HG02588 (cell line): ENCODE measurements around the gene ADCYAP1R1.

Experiments
- ATAC-seq: cut with Tn5 transposase; IDR thresholded peaks from one replicate; pipeline ENCODE4 v1.9.1; 2021; ENCODE audit warnings: mild to moderate bottlenecking, moderate library complexity; ENCODE audit not compliant: unreplicated experiment

Gene ADCYAP1R1

DNA sequence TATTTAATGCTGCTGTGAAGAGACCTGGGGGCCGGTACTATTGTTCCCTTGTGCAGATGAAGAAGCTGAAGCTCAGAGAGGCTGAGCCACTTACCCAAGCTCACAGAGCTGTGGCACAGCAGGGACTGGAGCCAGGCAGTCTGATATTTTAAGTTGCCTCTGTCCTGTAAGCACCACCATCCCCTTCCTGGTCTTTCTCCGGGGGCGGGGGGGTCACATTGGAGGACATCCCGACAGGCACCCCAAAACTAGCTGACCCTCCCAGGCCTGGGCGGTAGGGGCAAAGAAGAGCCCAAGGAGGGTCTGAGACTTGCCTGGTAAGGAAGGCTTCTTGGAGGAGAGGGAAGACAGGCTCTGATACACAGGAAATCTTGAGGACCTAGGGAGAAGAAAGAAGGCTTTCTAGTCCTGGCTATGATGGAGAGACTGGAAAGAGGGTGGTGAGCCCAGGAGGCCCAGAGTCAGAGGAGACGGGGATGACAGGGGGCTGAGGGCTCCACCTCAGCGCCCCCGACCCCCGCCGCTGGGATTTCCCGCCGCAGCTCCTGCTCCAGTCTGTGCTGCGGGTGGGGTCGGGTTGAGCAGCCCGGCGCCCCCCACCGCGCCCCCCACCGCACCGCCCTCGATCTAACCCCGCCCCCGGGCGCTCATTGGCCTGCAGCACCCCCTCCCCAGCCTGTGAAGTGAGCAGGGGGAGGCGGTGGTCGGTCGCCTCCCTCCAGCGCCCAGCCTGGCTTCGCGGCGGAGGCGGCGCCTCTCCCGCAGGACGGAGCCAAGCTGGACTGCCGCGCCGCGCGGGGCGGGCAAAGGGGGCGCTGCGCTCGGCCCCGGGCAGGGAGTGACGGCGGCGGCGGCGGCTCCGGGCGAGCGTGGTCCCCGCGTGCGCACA, at the start of gene ADCYAP1R1:
Gene ADCYAP1R1 (plus strand): TSS at position 711 of the 889 bp plus-strand sequence. CDS start 10,957 bp downstream, outside the sequence.
- no peak for ATAC-seq

DNA sequence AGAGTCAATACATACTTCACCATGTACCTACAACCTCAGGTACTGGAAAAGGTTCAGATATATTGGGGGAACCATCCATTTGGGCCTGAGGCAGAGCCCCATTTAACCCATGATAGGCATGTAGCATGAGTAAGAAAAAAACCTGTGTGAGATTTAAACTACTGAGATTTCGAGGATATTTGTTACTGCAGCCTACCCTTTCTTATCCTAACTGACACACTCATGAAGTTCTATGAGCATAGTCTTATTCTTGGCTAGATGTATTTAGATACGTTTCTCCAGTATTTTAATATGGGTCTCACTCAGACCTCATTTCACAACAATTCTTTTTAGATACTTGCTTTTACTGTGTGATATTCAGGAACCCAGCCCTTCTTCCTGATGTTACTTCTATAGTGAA, 49.0 kb upstream of the ADCYAP1R1 start:
- ATAC-seq, result no peak

DNA sequence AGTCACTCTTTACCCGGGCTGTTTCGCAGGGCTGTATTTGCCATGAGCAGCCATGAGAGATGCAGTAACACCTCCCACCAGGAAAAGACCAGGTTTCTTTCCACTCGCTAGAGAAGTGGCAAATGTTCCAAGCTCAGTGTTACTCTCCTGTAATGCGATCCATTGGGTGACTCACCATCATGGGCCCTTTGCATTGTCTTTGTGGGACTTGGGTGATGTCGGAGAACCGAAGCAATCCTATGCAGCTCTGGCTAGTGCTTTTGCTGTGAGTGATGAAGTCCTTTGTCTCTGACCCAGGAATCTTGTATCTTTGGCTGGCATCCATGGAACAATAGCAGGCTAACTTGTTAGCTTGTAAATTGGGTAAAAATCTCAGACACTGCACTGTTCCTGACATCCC, 48.4 kb upstream of the ADCYAP1R1 start:
- ATAC-seq, result no peak

DNA sequence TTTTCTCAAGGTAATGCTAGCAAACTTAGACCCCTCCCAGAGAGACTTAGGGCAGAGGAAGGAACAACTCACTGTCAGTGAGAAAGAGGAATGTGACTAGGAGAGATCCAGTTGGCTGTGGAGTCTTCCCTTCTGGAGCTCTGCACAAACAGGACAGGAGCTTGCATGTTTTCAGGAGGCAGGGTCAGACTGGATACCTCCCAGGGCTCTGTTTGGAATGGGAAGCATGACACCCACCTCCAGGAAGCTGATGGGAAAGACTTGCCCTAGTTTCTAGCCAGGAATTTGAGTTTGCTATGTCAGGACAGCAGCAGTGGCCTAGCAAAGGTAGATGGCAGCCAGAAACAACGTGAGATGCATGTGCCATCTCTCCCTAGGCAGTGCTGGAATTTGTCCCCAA, 47.7 kb upstream of the ADCYAP1R1 start:
- ATAC-seq, result no peak

DNA sequence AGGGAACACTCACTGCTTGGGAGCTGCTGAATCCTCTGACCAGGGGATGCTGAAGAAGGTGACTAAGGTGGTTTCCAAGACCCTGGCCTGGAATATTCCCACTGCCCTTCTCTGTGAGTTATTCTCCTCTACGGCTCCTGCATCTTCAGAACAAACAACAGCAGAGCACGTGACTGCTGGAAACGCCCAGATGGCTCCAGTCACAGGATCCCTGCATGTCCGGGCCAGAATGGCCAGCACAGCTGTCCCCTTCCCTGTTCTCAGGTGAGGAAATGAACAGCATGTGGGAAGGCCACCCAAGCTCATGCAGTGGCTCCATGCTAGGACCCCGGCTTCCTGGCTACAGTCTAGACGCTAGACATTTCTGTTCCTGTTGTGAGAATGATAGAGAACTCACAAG, 45.3 kb upstream of the ADCYAP1R1 start:
- ATAC-seq, result no peak

DNA sequence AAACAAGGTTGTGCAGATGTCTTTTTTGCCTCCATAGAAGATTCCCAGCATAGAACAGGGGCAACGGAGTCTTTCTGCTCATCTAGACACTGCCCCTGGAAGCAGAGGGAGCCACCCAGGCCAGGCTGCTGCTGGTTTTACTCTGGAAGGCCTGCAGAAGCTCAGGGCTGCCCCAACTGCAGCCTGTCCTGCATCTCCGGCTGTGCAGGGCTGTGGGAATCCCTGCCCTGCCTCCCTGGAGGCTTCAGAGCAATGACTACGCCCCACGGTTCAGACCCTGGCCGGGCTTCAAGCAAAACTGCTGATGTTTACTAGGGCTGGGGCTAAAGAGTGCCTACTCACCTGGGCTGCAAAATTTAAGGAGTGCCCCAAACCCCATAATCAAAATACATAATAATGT, 44.5 kb upstream of the ADCYAP1R1 start:
- no peak for ATAC-seq

DNA sequence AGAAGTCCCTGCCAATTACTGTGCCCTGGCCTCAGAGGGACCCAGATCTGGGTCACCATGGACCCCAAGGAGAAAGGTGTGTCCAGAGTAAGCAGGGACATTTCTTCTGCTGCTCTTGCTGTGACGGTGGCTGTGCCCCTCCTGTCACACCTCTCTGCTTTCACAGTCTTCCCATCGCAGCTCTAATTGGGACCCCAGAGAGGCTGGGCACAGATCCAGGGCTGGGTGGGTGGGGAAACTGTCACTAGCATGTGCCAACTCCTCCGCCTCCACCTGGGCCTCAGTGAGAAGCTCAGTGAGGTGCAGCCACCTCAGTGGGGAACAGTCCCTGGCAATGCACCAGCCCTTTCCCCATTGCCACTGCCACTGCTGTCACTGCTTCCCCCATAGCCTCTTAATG, 37.3 kb upstream of the ADCYAP1R1 start:
- no peak for ATAC-seq

DNA sequence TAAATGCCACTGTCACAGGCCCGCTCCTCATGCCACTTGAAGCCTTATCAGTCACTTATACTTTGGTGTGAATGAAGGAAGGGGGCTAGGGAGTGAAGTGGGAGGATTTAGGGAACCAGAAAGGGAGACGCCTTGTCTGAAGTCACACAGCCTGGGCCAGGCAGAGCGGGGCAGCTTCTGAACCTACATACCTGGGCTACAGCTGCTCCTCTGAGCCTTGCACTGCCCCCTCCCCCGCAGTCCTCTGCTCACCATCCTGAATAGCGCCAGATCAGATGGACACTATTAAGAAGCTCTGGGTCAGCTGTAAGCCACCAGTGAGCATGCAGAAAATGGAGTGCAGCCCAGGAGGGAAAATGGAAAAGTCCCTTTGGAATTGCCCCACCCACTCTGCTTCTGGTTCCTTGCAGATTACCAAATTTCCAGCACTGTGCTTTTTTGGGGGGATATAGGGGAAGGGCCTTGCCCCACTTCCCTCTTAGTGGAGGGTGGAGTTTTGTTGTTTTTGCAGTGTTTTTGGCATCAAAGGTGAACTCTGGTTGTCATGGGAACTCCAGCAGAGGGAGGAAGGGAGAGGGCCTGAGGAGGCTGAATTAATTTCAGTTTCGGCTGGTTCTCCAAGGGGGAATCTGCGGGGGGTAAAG, 35.0 kb upstream of the ADCYAP1R1 start:
- ATAC-seq, result no peak

DNA sequence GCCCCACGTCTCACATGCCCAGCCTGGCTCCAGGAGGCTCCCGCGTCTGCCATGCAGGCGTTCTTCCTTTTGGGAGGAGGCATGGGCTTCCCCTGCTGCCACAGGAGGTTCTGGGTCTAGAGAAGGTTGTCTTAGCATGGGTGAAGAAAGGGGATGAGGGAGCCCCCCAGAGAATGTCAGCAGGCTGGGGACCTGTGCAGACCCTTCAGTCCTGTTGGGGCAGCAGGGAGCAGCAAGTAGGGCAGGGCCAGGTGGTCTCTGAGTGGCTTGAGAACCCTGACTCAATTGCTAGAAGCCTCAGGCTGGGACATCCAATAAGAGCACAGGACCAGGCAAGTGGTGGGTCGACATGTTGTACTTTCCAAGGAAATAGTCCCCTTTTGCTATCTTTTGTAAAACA, 34.4 kb upstream of the ADCYAP1R1 start:
- no peak for ATAC-seq

DNA sequence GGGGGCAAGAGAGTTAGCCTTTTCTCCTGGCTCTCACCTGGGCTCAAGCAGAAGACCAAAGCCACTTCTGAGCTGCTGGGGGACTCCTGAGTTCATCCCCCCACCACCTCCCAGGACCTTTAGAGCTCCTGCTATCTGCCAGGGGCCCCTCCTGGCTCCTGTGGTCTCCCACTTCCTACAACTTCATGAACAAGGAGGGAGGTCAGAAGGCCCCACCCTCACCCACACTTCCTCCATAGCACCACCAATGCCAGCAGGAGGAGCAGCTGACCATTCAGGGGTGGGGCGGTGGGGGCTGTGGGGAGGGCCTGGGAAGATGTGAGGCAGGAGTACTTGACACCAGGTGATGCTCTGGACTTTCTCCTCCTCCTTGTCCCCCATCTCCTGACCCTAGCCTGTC, 32.6 kb upstream of the ADCYAP1R1 start:
- ATAC-seq, result no peak

DNA sequence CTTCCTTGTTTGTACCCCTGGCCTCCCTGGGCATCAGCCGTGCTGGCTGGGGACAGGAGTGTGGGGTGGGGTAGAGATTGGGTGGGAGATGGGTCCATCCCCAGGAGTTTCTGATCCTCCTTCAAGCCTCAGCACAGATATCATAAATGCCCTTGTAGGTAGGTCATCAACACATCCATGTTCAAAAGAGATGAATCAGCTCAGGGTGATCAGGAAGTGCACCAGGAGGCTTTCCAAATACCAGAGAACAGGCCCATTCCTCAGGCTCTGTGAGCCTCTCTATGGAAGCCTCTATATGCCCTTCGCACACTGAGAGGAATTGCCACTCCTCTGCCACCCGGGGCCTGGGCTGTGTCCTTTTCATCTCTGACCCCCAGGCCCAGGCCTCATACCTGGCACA, 31.9 kb upstream of the ADCYAP1R1 start:
- ATAC-seq, result no peak

DNA sequence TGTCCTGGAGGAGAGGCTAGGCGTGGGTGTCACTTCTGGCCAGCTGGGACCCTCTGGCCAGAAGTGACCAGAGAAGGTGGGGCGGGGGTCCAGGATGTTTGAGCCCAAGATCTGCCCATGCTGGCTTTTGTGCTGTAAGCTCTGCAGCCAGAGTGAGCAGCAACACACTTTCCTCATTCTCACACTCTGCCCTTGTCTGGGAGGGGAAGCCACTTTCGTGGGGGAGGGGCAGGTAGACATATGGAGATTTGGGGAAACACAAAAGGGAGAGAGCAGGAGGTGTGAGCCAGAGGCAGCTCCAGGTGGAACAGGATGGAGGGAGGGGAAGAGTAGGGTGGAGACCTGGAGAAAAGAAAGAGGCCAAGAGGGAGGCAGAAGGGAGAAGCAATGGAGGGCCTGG, 31.5 kb upstream of the ADCYAP1R1 start:
- no peak for ATAC-seq

DNA sequence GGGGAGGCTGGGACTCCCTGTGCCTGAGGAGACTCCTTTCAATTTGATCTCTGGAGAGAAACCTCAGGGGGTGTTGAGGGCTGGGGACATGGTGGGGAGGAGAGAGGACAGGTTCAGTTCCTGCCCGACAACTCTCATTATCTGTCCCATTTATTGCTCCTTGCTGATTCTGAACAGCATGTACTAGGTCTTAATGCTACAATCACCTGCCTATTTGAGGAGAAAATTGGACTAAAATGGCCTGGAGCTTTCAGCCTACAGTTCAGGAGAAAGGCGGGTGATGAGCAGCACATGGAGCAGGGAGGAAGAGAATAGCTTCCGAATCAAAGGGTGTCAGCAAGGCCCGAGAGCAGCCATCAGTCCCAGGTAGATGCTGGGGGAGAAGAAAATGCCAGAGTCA, 30.0 kb upstream of the ADCYAP1R1 start:
- no peak for ATAC-seq

DNA sequence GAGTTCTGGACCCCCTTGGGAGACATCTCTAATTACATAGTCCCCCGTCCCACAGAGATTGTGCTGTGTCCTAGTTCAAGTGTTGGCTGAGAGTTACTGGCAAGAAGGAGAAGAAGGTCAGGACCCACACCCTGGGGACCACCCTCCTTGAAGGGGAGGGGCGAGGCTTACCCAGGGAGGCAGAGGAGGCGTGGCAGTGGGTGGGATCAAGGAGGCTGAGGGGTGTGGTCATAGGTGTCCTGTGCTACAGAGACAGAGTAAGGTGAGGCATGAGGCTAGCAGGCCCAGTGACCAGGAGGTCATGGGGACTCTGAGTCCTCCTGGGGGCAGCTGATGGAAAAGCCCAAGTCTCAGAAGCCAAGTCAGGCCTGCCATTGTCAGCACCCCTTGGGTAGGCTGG, 29.4 kb upstream of the ADCYAP1R1 start:
- no peak for ATAC-seq

DNA sequence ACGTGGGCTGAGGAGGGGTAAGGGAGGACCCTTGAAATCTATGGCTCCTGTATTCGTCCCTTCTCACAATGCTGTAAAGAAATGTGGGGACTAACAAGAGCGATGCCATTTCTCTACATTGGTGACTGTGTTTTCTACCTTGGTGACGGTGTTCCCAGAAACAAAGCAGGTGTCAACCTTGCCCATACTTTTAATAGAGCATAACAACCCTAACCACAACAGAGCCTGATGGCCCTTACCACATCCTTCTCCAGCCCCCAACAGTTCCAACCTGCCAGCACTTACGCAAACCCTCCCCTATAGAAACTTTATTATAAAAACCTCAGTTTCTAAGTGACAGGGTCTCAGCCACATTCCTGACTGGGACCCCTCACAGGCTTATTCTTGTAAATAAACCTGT, 28.2 kb upstream of the ADCYAP1R1 start:
- no peak for ATAC-seq

DNA sequence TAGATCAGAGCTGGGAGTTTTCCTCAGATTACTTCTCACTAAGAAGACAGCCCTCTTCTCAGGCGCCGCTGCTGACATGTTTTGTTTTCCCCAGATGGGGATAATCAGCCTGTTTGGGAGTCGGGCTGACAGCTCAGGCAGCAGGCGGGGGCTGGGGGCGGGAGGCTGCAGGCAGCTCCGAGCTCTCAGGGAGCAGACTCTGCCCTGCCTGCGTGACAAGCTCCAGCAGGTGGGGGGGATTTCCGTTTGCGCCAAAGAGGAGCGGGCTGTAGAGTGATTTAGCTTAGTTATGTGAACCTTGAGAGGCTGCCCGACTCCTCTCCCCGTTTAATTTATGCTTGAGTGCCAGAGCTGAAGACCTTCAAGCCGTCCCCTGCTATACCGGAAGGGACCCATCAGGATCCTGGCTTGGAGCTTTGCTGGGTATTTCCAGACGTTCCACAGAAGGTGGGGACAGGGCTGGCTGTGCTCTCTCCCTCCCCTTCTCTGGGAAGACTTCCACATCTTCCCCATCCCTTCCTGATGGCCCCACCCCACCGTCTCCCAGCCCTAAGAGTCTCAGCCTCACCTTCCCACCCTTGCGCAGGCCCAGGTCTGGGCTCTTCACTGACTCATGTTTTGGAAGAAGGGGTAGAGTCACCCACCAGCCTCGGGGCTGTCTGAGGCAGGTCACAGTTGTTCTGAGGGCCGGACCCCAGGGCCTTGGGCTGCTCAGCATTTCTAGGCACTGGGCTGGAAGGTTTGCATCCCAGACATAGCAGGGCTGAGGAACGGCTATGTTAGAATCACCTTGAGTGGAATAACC, 24.7 kb upstream of the ADCYAP1R1 start:
- peak; percentile 49 for ATAC-seq

DNA sequence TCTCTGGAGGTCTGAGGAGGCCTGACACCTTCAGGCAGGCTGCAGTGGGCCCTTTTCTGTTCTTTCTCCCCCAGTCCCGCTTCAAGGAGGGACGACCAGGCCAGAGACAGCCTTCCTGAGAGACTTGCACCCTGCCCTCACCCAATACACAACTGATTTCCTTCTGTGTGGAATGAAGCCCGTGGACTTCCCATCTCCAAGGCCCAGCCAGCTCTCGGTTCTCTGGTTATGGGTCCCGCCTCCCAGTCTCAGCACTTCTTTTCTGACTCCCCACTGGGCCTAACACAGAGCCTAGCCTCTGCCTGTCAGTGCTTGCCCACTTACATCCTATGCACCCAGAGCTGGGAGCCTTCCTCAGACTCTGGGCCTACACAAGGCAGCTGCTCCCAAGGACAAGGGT, 24.1 kb upstream of the ADCYAP1R1 start:
- no peak for ATAC-seq

DNA sequence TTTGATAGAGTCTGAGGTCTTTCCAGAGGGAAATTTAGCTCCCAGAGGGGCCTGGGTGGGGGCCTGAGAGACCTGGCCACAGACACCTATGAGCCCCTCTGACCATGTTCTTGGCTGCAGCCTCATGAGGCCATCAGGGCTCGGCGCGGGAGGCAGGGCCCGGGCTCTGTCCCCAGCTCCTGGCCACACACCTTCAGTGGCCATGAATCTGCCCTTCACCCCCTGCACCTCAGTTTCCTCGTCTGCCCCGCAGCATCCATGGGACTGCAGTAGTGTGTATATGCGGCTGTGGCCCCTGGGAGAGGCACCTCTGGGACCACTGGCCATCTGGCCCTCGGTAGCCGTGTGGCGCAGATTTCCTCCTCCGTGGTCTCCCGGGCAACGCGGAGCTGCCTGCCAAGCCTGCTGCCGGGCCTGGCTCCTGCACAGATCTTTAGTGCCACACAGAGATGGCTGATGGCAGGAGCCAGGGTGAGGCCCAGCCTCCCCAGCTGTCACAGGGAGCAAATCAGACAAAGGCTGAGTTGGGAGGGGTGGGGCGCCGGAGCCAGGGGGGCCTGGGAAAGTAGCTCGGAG, 23.6 kb upstream of the ADCYAP1R1 start:
- no peak for ATAC-seq

DNA sequence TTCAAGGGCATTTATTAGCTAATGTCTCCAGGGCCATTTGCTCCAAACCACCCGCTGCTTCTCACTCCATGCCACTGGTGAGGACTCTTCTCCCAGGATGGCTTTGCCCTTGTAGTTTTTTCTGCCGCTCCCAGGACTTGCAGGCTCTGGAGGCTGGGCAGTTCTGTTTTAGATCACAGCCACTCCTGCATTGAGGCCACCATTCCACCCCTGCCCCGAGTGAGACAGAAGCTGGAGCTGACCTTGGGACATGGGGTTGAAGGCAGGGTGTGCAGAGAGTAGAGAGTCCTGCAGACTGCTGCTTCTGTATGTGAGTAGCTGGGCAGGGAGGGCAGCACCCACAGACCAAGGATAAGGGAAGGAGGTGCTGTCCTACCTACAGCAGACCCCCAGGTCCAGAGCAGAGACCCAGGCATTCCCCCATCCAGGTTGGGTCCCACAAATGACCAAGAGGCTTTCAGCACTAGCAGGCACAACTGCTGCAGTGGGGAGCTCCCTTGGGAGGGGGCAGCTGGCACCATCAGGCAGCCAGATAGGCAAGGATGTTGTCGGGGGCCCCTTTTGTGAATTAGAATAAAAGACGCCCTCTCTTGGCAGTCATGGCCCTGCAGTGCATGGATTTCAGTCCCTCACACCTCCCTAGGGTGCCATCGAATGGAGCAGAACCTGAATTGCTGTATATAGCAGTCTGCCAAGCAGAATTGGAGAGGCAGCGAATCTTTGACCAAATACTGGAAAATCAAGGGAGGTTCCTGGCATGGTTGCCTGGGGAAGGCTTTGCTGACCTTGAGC, 22.7 kb upstream of the ADCYAP1R1 start:
- no peak for ATAC-seq

DNA sequence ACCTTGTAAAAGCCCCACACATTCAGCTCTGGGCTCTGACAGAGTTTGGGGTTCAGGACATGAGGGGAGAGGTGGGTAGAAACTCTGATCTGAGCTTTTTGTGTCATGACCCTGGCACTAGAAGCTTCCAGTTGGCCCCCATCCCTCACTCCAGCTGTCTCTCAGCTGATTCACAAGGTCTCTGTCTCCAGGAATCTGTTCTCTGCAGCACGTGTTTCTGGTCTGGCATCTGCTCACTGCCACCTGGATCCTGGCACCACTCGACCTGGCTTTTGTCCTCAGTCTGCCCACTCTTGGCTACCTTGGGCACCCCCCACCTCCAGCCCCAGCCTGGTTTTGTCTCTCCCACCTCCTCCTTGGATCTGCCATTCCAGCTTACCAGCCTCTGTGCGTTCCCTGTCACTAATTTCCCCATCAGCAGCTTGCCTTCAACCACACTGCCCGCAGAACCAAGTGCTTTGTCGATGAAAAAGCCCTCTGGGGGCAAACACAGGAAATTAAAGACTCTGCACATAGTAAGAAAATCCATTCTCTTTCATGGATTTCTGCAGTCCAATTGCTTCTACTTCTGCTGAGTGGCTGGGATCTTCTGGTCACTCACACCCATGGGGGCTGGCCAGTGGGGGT, 18.3 kb upstream of the ADCYAP1R1 start:
- no peak for ATAC-seq
